Measurements from ENCODE around the gene TMEM25. TPM values are rescaled to one million over a fixed set of nuclear protein-coding genes. Genes with fewer than 3 reads are reported as not detected.

TMEM25 gene
- total RNA-seq, 1 experiment from 2014 or later, result 24.5 TPM

DNA sequence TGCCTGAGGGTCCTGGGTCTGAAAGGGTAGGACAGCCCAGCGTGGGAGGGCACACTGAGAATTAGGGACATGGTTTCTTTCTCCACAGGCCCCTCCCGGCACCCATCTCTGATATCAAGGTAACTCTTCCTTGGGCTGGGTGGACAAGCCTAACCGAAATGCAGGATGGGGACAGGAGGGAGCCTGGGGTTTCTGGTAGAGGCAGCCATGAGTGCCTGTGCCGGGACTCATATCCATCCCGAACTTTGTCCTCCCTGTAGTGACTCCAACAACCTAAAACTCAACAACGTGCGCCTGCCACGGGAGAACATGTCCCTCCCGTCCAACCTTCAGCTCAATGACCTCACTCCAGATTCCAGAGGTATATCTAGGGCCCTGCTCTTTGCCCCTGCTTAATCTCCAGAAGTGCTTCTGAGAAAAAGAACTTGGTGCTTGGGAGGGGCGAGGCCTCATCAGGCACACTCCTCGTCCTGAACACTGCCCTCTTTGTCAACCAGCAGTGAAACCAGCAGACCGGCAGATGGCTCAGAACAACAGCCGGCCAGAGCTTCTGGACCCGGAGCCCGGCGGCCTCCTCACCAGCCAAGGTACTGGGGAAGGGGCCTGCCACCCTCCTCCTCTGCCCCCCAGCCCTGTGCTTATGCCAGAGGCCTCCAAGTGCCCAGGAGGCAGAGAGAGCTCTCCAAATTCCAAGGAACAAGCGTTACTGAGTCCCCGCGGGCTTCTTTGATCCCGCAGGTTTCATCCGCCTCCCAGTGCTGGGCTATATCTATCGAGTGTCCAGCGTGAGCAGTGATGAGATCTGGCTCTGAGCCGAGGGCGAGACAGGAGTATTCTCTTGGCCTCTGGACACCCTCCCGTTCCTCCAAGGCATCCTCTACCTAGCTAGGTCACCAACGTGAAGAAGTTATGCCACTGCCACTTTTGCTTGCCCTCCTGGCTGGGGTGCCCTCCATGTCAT, 3.1 kb downstream of the TMEM25 start:
- Mint-ChIP-seq H3K4me3 (no peak overlapping the region), H3K27me3 (ENCODE audit: low read depth) (peaks cover 5% of the 10 kb centered on the region; the same call in 1 of the 2 replicates), H3K9me3 (no peaks in the 10 kb centered on the region), H3K36me3 (ENCODE audit: insufficient read depth in 1 of 3, low read depth in 3 of 3) (peaks cover 0 to 7% (median 2%) of the 10 kb centered on the region in 3 experiments; a peak in 5 of 7 replicates), H3K4me1 (peaks cover 18 to 21% of the 10 kb centered on the region in 2 experiments), H3K27ac (no peak overlapping the region)
- Histone ChIP-seq H3K4me1 (ENCODE audit: insufficient read depth, low read length) (no peaks in the 10 kb centered on the region; the same call in 1 of the 2 replicates), H2BK20ac (ENCODE audit: low read depth, low read length, poor library complexity, severe bottlenecking) (no peak overlapping the region), H3K79me1 (ENCODE audit: insufficient read depth, low read depth, low read length, poor library complexity, severe bottlenecking) (no peaks in the 10 kb centered on the region), H2BK12ac (ENCODE audit: insufficient read length, low read depth, low read length) (no peak overlapping the region), H3K23ac (ENCODE audit: insufficient read length, low read depth, low read length) (no peak overlapping the region), H2BK15ac (ENCODE audit: low read depth, low read length) (no peak overlapping the region), H3K14ac (ENCODE audit: insufficient read depth, low read length) (no peak overlapping the region), H3K27me3 (ENCODE audit: insufficient read depth, low read length) (no peaks in the 10 kb centered on the region), H3K56ac (ENCODE audit: insufficient read length, low read depth, low read length) (no peak overlapping the region), H4K5ac (ENCODE audit: insufficient read length, low read depth, low read length) (no peak overlapping the region), H2BK5ac (ENCODE audit: insufficient read length, low read length) (no peak overlapping the region), H2BK120ac (ENCODE audit: low read depth, low read length, poor library complexity, severe bottlenecking) (no peak overlapping the region), H3K79me2 (ENCODE audit: insufficient read depth, low read length) (no peaks in the 10 kb centered on the region), H2AK5ac (ENCODE audit: insufficient read length, low read length) (no peak overlapping the region), H3K4ac (ENCODE audit: low read depth, low read length) (no peak overlapping the region), H3K27ac (ENCODE audit: insufficient read length, low read depth, low read length) (no peak overlapping the region), H3K23me2 (ENCODE audit: insufficient read length, low read depth, low read length, poor library complexity, severe bottlenecking) (peaks cover 10% of the 10 kb centered on the region), H3T11ph (ENCODE audit: low read length) (no peak overlapping the region), H4K8ac (replicated peaks; ENCODE audit: insufficient read length, low read depth, low read length) (no peak overlapping the region), H3K9me3 (ENCODE audit: control insufficient read depth, low read depth, low read length) (no peaks in the 10 kb centered on the region), H3K9ac (ENCODE audit: extremely low read depth, insufficient read length, low read length) (no peak overlapping the region), H4K91ac (ENCODE audit: insufficient read length, low read depth, low read length) (no peak overlapping the region), H2AFZ (ENCODE audit: low read length) (no peak overlapping the region), H3K4me2 (ENCODE audit: insufficient read depth, insufficient read length, low read length) (no peak overlapping the region), H4K20me1 (ENCODE audit: control insufficient read depth, insufficient read depth, insufficient read length) (no peaks in the 10 kb centered on the region), H3K18ac (ENCODE audit: insufficient read length, low read depth, low read length) (no peak overlapping the region)
- no CpG with 5 or more reads among the region's 27 CpGs for whole genome bisulfite sequencing (ENCODE audit: extremely low coverage, insufficient read length, low lambda C conversion rate)
- DNase-seq, result no peak
- TF ChIP-seq, protein P1, sequence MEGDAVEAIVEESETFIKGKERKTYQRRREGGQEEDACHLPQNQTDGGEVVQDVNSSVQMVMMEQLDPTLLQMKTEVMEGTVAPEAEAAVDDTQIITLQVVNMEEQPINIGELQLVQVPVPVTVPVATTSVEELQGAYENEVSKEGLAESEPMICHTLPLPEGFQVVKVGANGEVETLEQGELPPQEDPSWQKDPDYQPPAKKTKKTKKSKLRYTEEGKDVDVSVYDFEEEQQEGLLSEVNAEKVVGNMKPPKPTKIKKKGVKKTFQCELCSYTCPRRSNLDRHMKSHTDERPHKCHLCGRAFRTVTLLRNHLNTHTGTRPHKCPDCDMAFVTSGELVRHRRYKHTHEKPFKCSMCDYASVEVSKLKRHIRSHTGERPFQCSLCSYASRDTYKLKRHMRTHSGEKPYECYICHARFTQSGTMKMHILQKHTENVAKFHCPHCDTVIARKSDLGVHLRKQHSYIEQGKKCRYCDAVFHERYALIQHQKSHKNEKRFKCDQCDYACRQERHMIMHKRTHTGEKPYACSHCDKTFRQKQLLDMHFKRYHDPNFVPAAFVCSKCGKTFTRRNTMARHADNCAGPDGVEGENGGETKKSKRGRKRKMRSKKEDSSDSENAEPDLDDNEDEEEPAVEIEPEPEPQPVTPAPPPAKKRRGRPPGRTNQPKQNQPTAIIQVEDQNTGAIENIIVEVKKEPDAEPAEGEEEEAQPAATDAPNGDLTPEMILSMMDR (conservative IDR thresholded peaks at IDR 0.05), result no peak

Measured in H9 (cell line).